Measurements from ENCODE around the gene RETREG2. TPM values are rescaled to one million over a fixed set of nuclear protein-coding genes. Genes with fewer than 3 reads are reported as not detected.
A peak's percentile ranks its signal among the peaks of the same experiment; 100 is the strongest.

The RETREG2 gene
- total RNA-seq, 2 experiments from 2014 or later = 44.0 to 44.1 TPM

GRCh38 chr2:219158586-219158985 is 19.5 kb upstream of the RETREG2 start:
- Mint-ChIP-seq H3K27me3 (ENCODE audit: low read depth) (no peaks in the 10 kb centered on the region), H3K27ac (no peak overlapping the region), H3K36me3 (ENCODE audit: low read depth) (peaks cover 4% of the 10 kb centered on the region), H3K9me3 (no peaks in the 10 kb centered on the region), H3K4me1 (ENCODE audit: low read depth) (peaks cover 13% of the 10 kb centered on the region), H3K4me3 (no peak overlapping the region)
- intact Hi-C loops (cut with micrococcal nuclease) = loop anchor here (5.0 kb wide), 1 partner anchor 306 kb away; no protein-coding TSS in a partner anchor
- DNase-seq = no peak
- CTCF ChIA-PET = interaction anchor here (0.5 to 10.8 kb wide), 22 partner anchors 8 to 295 kb away, joined by 3 to 118 read pairs (median 5); partner anchors contain the start of genes CNPPD1, DNAJB2, IHH and SLC23A3

GRCh38 chr2:219159771-219160185 is 18.3 kb upstream of the RETREG2 start:
- Mint-ChIP-seq H3K9me3 (no peaks in the 10 kb centered on the region), H3K4me3 (peak overlapping the region; percentile 80), H3K4me1 (ENCODE audit: low read depth) (peaks cover 13% of the 10 kb centered on the region), H3K27me3 (ENCODE audit: low read depth) (no peaks in the 10 kb centered on the region), H3K36me3 (ENCODE audit: low read depth) (peaks cover 4% of the 10 kb centered on the region), H3K27ac (peak overlapping the region; percentile 88)
- CTCF ChIA-PET = interaction anchor here (0.7 to 10.8 kb wide), 31 partner anchors 11 to 267 kb away, joined by 3 to 118 read pairs (median 4); partner anchors contain the start of genes CNPPD1, DNAJB2, IHH and SLC23A3
- intact Hi-C loops (cut with micrococcal nuclease) = loop anchor here (1.0 to 5.0 kb wide), 11 partner anchors 18 to 383 kb away; partner anchors contain the start of genes ANKZF1, ATG9A, CHPF and DNAJB2
- no peak for DNase-seq

GRCh38 chr2:219160186-219161017 is 17.7 kb upstream of the RETREG2 start, which contains the start of gene NHEJ1:
NHEJ1 (minus strand) TSS chr2:219160815; CDS start chr2:219158362, 2,453 bp downstream.
- Mint-ChIP-seq H3K4me1 (ENCODE audit: low read depth) (peaks cover 13% of the 10 kb centered on the region), H3K9me3 (no peaks in the 10 kb centered on the region), H3K36me3 (ENCODE audit: low read depth) (peaks cover 4% of the 10 kb centered on the region), H3K27ac (peak within 1 kb of the TSS; percentile 88), H3K27me3 (ENCODE audit: low read depth) (no peaks in the 10 kb centered on the region), H3K4me3 (peak within 1 kb of the TSS; percentile 80)
- intact Hi-C loops (cut with micrococcal nuclease) = loop anchor here (1.0 to 2.0 kb wide), 10 partner anchors 17 to 382 kb away; partner anchors contain the start of genes ANKZF1, ATG9A, CHPF and DNAJB2
- peak; percentile 96 for DNase-seq
- CTCF ChIA-PET = interaction anchor here (0.7 to 10.8 kb wide), 26 partner anchors 11 to 238 kb away, joined by 3 to 118 read pairs (median 4); partner anchors contain the start of genes CNPPD1, DNAJB2, IHH and SLC23A3

- Mint-ChIP-seq H3K36me3 (ENCODE audit: low read depth) (peaks cover 4% of the 10 kb centered on the region), H3K27me3 (ENCODE audit: low read depth) (no peaks in the 10 kb centered on the region), H3K9me3 (no peaks in the 10 kb centered on the region), H3K27ac (no peak overlapping the region), H3K4me1 (ENCODE audit: low read depth) (peaks cover 13% of the 10 kb centered on the region), H3K4me3 (peak overlapping the region; percentile 80)
- intact Hi-C loops (cut with micrococcal nuclease) = loop anchor here (2.0 kb wide), 1 partner anchor 382 kb away; the partner anchor contains the start of gene CHPF
- CTCF ChIA-PET = interaction anchor here (6.2 to 6.6 kb wide), 2 partner anchors 12 to 134 kb away, joined by 67 to 70 read pairs; partner anchors contain the start of genes CNPPD1 and SLC23A3
- DNase-seq = no peak
Observed at GRCh38 chr2:219161097-219161496, 17.0 kb upstream of the RETREG2 start.

- no peak overlapping the region for H3K4me3 Mint-ChIP-seq
- DNase-seq = no peak
- no peaks in the 10 kb centered on the region for H3K27me3 Mint-ChIP-seq (ENCODE audit: low read depth)
- H3K9me3 Mint-ChIP-seq = no peaks in the 10 kb centered on the region
- CTCF ChIA-PET = interaction anchor here (1.0 to 1.5 kb wide), 3 partner anchors 9 to 14 kb away, joined by 3 to 5 read pairs (median 3); partner anchors contain the start of gene CNPPD1
- peaks cover 13% of the 10 kb centered on the region for H3K4me1 Mint-ChIP-seq (ENCODE audit: low read depth)
- H3K36me3 Mint-ChIP-seq (ENCODE audit: low read depth) = no peaks in the 10 kb centered on the region
- no peak overlapping the region for H3K27ac Mint-ChIP-seq
- intact Hi-C loops (cut with micrococcal nuclease) = no loop called here
Observed at GRCh38 chr2:219163156-219163555, 14.9 kb upstream of the RETREG2 start.

GRCh38 chr2:219165058-219165911 is 12.8 kb upstream of the RETREG2 start:
- DNase-seq = no peak
- Mint-ChIP-seq H3K27ac (no peak overlapping the region), H3K9me3 (no peaks in the 10 kb centered on the region), H3K4me3 (no peak overlapping the region), H3K27me3 (ENCODE audit: low read depth) (no peaks in the 10 kb centered on the region), H3K4me1 (ENCODE audit: low read depth) (peaks cover 6% of the 10 kb centered on the region), H3K36me3 (ENCODE audit: low read depth) (no peaks in the 10 kb centered on the region)
- intact Hi-C loops (cut with micrococcal nuclease) = no loop called here
- CTCF ChIA-PET = interaction anchor here (0.7 to 2.5 kb wide), 5 partner anchors 7 to 130 kb away, joined by 4 to 8 read pairs (median 5); partner anchors contain the start of gene CNPPD1

- CTCF ChIA-PET = no interaction called here
- intact Hi-C loops (cut with micrococcal nuclease) = no loop called here
- Mint-ChIP-seq H3K9me3 (no peaks in the 10 kb centered on the region), H3K27me3 (ENCODE audit: low read depth) (no peaks in the 10 kb centered on the region), H3K36me3 (ENCODE audit: low read depth) (no peaks in the 10 kb centered on the region), H3K4me3 (no peak overlapping the region), H3K4me1 (ENCODE audit: low read depth) (no peaks in the 10 kb centered on the region), H3K27ac (no peak overlapping the region)
- no peak for DNase-seq
Observed at GRCh38 chr2:219167997-219168396, 10.1 kb upstream of the RETREG2 start.

GRCh38 chr2:219168526-219168925 is 9.5 kb upstream of the RETREG2 start:
- H3K36me3 Mint-ChIP-seq (ENCODE audit: low read depth) = no peaks in the 10 kb centered on the region
- intact Hi-C loops (cut with micrococcal nuclease) = no loop called here
- H3K9me3 Mint-ChIP-seq = no peaks in the 10 kb centered on the region
- CTCF ChIA-PET = interaction anchor here (4.5 kb wide), 1 partner anchor 125 kb away, joined by 44 read pairs; no protein-coding TSS in a partner anchor
- no peak for DNase-seq
- no peak overlapping the region for H3K4me3 Mint-ChIP-seq
- no peak overlapping the region for H3K27ac Mint-ChIP-seq
- no peaks in the 10 kb centered on the region for H3K27me3 Mint-ChIP-seq (ENCODE audit: low read depth)
- H3K4me1 Mint-ChIP-seq (ENCODE audit: low read depth) = peaks cover 2% of the 10 kb centered on the region

- no peaks in the 10 kb centered on the region for H3K36me3 Mint-ChIP-seq (ENCODE audit: low read depth)
- peaks cover 3% of the 10 kb centered on the region for H3K4me1 Mint-ChIP-seq (ENCODE audit: low read depth)
- no peak overlapping the region for H3K27ac Mint-ChIP-seq
- DNase-seq = no peak
- no peaks in the 10 kb centered on the region for H3K27me3 Mint-ChIP-seq (ENCODE audit: low read depth)
- H3K4me3 Mint-ChIP-seq = no peak overlapping the region
- CTCF ChIA-PET = interaction anchor here (0.6 to 8.9 kb wide), 3 partner anchors 10 to 125 kb away, joined by 4 to 67 read pairs (median 44); partner anchors contain the start of gene NHEJ1
- no peaks in the 10 kb centered on the region for H3K9me3 Mint-ChIP-seq
- intact Hi-C loops (cut with micrococcal nuclease) = no loop called here
Observed at GRCh38 chr2:219168932-219169331, 9.1 kb upstream of the RETREG2 start.

GRCh38 chr2:219169930-219170654 is 8.0 kb upstream of the RETREG2 start, which contains the start of gene SLC23A3:
SLC23A3 (minus strand) TSS chr2:219170029; CDS start chr2:219169984, 45 bp downstream.
- H3K27me3 Mint-ChIP-seq (ENCODE audit: low read depth) = no peaks in the 10 kb centered on the region
- H3K36me3 Mint-ChIP-seq (ENCODE audit: low read depth) = peaks cover 5% of the 10 kb centered on the region
- no peak for DNase-seq
- intact Hi-C loops (cut with micrococcal nuclease) = loop anchor here (10.0 kb wide), 1 partner anchor 765 kb away; no protein-coding TSS in a partner anchor
- CTCF ChIA-PET = interaction anchor here (0.6 to 8.9 kb wide), 19 partner anchors 10 to 235 kb away, joined by 3 to 67 read pairs (median 5); partner anchors contain the start of genes NHEJ1 and ZFAND2B
- H3K4me3 Mint-ChIP-seq = no peak within 1 kb of the TSS
- H3K27ac Mint-ChIP-seq = no peak within 1 kb of the TSS
- no peaks in the 10 kb centered on the region for H3K9me3 Mint-ChIP-seq
- peaks cover 15% of the 10 kb centered on the region for H3K4me1 Mint-ChIP-seq (ENCODE audit: low read depth)

GRCh38 chr2:219171231-219171651 is 6.8 kb upstream of the RETREG2 start:
- CTCF ChIA-PET = interaction anchor here (0.7 to 8.9 kb wide), 22 partner anchors 8 to 128 kb away, joined by 3 to 67 read pairs (median 5); partner anchors contain the start of genes ATG9A, GLB1L, NHEJ1 and STK16
- Mint-ChIP-seq H3K36me3 (ENCODE audit: low read depth) (peaks cover 5% of the 10 kb centered on the region), H3K4me3 (no peak overlapping the region), H3K4me1 (ENCODE audit: low read depth) (peaks cover 25% of the 10 kb centered on the region), H3K27me3 (ENCODE audit: low read depth) (no peaks in the 10 kb centered on the region), H3K27ac (no peak overlapping the region), H3K9me3 (no peaks in the 10 kb centered on the region)
- intact Hi-C loops (cut with micrococcal nuclease) = loop anchor here (1.0 to 10.0 kb wide), 3 partner anchors 40 to 766 kb away; no protein-coding TSS in a partner anchor
- DNase-seq = peak; percentile 51

Measured in activated naive CD4-positive, alpha-beta T cell treated with anti-CD3 and anti-CD28 coated beads for 36 hours (primary cell).